ENCODE results near the gene LIPC. TPM values are rescaled to one million over a fixed set of nuclear protein-coding genes. Genes with fewer than 3 reads are reported as not detected.

The LIPC gene
- total and polyA plus RNA-seq, 12 donors, result 0.22 to 1.3 (median 0.42) TPM; not detected in 1

DNA sequence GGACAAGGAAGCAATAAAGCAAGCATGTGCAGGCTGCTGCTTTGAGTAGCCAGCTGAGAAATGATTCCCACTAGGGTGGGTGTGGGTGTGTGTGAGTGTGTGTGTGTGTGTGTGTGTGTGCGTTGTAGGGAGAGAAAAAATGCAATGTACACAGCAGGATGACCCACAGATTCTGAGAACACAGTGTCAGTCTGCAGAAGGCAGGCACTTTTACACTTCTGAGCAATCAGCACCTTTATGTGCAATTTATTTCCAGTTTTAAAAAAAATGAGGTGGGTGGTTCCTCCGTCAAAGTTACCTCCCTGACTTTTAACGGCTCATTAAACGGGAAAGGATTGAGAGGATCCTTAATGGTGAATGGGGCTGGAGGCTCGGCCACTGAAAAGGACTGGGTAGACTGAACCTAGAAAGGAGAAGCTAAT lies 38.5 kb upstream of the LIPC start:
- TF ChIP-seq, protein P1, sequence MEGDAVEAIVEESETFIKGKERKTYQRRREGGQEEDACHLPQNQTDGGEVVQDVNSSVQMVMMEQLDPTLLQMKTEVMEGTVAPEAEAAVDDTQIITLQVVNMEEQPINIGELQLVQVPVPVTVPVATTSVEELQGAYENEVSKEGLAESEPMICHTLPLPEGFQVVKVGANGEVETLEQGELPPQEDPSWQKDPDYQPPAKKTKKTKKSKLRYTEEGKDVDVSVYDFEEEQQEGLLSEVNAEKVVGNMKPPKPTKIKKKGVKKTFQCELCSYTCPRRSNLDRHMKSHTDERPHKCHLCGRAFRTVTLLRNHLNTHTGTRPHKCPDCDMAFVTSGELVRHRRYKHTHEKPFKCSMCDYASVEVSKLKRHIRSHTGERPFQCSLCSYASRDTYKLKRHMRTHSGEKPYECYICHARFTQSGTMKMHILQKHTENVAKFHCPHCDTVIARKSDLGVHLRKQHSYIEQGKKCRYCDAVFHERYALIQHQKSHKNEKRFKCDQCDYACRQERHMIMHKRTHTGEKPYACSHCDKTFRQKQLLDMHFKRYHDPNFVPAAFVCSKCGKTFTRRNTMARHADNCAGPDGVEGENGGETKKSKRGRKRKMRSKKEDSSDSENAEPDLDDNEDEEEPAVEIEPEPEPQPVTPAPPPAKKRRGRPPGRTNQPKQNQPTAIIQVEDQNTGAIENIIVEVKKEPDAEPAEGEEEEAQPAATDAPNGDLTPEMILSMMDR (IDR thresholded peaks at IDR 0.05), result no peak
- Histone ChIP-seq H3K4me1 (no peaks in the 10 kb centered on the region), H3K9me3 (no peaks in the 10 kb centered on the region), H3K27me3 (no peaks in the 10 kb centered on the region), H3K36me3 (no peaks in the 10 kb centered on the region), H3K4me3 (no peak overlapping the region), H3K27ac (no peak overlapping the region)
- no peak for DNase-seq
- WGBS, 2 donors, result 67 to 70% methylated on average over 5 of the region's 5 CpGs
- intact Hi-C loops (cut with DNase I), result loop anchor here in 1 of 10 donors (10.0 kb wide), 1 partner anchor 58 kb away; no protein-coding TSS in a partner anchor
- ATAC-seq, result no peak

DNA sequence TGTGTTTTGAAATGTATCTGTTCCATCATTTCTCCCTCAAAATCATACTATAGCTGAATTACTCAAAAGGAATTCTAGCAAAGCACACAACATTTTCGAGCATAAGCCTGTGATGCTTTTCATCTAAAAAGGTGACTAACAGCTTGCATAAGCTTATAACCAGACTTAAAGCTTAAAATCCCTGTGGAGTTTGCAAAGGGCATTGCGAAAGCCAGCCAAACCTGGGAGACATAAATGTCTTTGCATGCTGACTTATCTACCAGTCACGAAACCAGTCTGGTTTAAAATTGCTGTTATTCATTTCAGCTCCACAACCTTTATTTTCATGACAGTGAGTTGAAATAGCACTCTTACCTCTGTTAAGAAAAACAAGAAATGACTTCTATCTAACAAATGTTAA lies 35.6 kb upstream of the LIPC start:
- no peaks in the 10 kb centered on the region for H3K27me3 ChIP-seq
- no peak overlapping the region for H3K27ac ChIP-seq
- TF ChIP-seq, protein P1 (IDR thresholded peaks at IDR 0.05), result no peak
- no peak for ATAC-seq
- no peak for DNase-seq
- intact Hi-C loops (cut with DNase I), result loop anchor here in 1 of 10 donors (10.0 kb wide), 1 partner anchor 61 kb away; no protein-coding TSS in a partner anchor
- no peaks in the 10 kb centered on the region for H3K9me3 ChIP-seq
- 57 to 84% methylated on average over 3 of the region's 3 CpGs for WGBS, 2 donors
- H3K4me1 ChIP-seq, result no peaks in the 10 kb centered on the region
- no peaks in the 10 kb centered on the region for H3K36me3 ChIP-seq
- H3K4me3 ChIP-seq, result no peak overlapping the region

DNA sequence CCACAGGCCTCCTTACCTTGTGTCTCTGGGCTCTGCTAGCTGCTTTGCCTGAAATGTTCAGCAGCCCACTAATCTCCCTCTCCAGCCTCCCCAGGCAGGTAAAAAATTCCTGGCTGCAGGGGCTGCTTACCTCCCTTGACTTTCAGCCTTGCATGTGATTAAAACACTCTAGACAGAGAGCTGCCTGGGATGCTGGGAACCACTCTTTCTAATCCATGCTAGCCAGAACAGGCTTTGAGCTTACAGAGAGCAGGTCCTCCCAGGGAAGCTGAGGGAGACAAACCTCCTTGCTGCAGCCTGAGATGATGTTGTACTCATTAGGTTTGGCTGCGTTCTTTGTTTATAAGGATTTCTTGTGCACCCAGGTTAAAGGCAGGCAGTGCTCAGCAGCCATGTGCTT lies 33.7 kb upstream of the LIPC start:
- H3K27me3 ChIP-seq, result no peaks in the 10 kb centered on the region
- peaks cover 0 to 9% (median 5%) of the 10 kb centered on the region in 9 donors for H3K4me1 ChIP-seq
- intact Hi-C loops (cut with DNase I), result loop anchor here in 1 of 10 donors (10.0 kb wide), 1 partner anchor 63 kb away; no protein-coding TSS in a partner anchor
- H3K4me3 ChIP-seq, result no peak overlapping the region
- no peaks in the 10 kb centered on the region for H3K9me3 ChIP-seq
- WGBS, 2 donors, result 88 to 100% methylated on average over 1 of the region's 1 CpG
- H3K36me3 ChIP-seq, result no peaks in the 10 kb centered on the region
- H3K27ac ChIP-seq, result no peak overlapping the region
- ATAC-seq (no peak), DNase-seq (no peak)
- TF ChIP-seq, protein P1 (IDR thresholded peaks at IDR 0.05), result no peak

DNA sequence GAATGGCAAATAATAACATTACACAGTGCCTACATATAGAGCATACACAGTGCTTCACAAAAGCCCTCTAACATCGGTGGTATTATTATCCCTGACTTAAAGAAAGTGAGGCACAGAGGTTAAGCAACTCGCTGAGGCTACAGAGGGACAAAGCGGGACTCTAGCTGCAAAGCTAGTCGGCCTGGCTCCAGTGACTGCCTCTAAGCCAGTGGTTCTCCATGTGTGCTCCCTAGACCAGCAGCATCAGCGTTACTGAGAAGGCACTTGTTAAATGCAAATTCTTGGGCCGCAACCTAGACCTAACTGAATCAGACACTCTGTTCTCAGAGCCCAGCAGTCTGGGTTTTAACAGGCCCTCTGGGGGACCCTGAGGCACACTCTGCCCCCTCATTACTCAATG lies 33.1 kb upstream of the LIPC start:
- H3K9me3 ChIP-seq, result no peaks in the 10 kb centered on the region
- 88 to 94% methylated on average over 6 of the region's 6 CpGs for WGBS, 2 donors
- ATAC-seq (no peak), DNase-seq (no peak)
- no peaks in the 10 kb centered on the region for H3K27me3 ChIP-seq
- H3K27ac ChIP-seq, result no peak overlapping the region
- no peak overlapping the region for H3K4me3 ChIP-seq
- peaks cover 0 to 9% (median 5%) of the 10 kb centered on the region in 9 donors for H3K4me1 ChIP-seq
- TF ChIP-seq, protein P1 (IDR thresholded peaks at IDR 0.05), result no peak
- no peaks in the 10 kb centered on the region for H3K36me3 ChIP-seq
- intact Hi-C loops (cut with DNase I), result loop anchor here in 1 of 10 donors (10.0 kb wide), 1 partner anchor 64 kb away; no protein-coding TSS in a partner anchor

All from heart right ventricle (tissue), 16 donors.